Heart left ventricle (tissue), 13 donors: ENCODE results near the gene RNF213.

Experiments used
- CTCF ChIP-seq, 12 donors: fragments of 200-600 bp; sonication (generic) in 4 of 12; IDR thresholded peaks; one replicate each; pipeline versions ENCODE4 v1.5.0 to v1.8.0; 2018 to 2022; ENCODE audit warnings: antibody characterized with exemption in 12 of 12, mild to moderate bottlenecking in 5 of 12
- POLR2A ChIP-seq, 2 donors: fragments of 450-650 bp; IDR thresholded peaks; one replicate each; pipeline ENCODE4 v1.6.1; 2017; ENCODE audit warnings: antibody characterized with exemption in 2 of 2, mild to moderate bottlenecking in 2 of 2, moderate library complexity in 2 of 2
- donor health status: ischemic (EF 13 %, LVEDD 7.1; RV severe dilation, severe dysfunction).
- donor health status: DM: no; HTN: yes; CAD: no.
- donor health status: DM: no; HTN: no; CAD: no.
- donor health status: ischemic (EF 25% LVEDD 6.9; RV normal size, moderate dysfunction).
- donor health status: ischemic (EF 25% LVEDD 5.7; RV mildly dilated, moderate dysfunction).
- donor health status: ischemic (EF 35%, LVEDD 5.7; RV mildly dilated, moderate dysfunction).
- donor health status: nonischemic (EF 11% LVEDD 7.7; RV severe dilation, severe dysfunction).
- donor health status: DM: yes; HTN: yes; CAD: no.
- donor health status: PGD.
- donor health status: ischemic (EF 29% LVEDD 5.4; RV normal size, mild dysfunction).
- donor health status: nonischemic (EF 23%, LVEDD 6.1; RV moderate dilation, normal function).

- TF ChIP-seq CTCF (IDR thresholded peaks at IDR 0.05) = no peak
- TF ChIP-seq POLR2A (IDR thresholded peaks at IDR 0.05) = no peak
Measured at GRCh38 chr17:80347948-80348351, 87.3 kb downstream of the RNF213 start.
